GM19351 (cell line): ENCODE results near the gene UNK.

ENCODE experiments used
- ATAC-seq: cut with Tn5 transposase; IDR thresholded peaks from one replicate; pipeline ENCODE4 v1.9.1; 2021; ENCODE audit warnings: mild to moderate bottlenecking, moderate library complexity; ENCODE audit not compliant: unreplicated experiment

Gene UNK

GRCh38 chr17:75818326-75818885 is 33.8 kb downstream of the UNK start:
- ATAC-seq: no peak

GRCh38 chr17:75819116-75819515 is 34.5 kb downstream of the UNK start:
- no peak for ATAC-seq

DNA sequence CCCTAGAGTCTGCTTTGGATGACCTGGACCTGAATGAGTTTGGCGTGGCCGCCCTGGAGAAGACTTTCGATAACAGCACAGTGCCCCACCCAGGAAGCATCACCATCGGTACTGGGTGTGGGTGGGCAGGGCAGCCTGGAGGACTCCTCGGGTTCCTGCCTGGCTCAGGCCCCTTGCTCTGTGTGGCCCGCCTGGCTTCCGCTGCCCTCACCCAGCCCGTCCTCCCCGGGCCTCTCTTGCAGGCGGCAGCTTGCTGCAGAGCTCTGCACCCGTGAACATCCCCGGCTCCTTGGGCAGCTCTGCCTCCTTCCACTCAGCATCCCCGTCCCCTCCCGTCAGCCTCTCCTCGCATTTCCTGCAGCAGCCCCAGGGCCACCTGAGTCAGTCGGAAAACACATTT is 35.1 kb downstream of the UNK start:
- no peak for ATAC-seq

DNA sequence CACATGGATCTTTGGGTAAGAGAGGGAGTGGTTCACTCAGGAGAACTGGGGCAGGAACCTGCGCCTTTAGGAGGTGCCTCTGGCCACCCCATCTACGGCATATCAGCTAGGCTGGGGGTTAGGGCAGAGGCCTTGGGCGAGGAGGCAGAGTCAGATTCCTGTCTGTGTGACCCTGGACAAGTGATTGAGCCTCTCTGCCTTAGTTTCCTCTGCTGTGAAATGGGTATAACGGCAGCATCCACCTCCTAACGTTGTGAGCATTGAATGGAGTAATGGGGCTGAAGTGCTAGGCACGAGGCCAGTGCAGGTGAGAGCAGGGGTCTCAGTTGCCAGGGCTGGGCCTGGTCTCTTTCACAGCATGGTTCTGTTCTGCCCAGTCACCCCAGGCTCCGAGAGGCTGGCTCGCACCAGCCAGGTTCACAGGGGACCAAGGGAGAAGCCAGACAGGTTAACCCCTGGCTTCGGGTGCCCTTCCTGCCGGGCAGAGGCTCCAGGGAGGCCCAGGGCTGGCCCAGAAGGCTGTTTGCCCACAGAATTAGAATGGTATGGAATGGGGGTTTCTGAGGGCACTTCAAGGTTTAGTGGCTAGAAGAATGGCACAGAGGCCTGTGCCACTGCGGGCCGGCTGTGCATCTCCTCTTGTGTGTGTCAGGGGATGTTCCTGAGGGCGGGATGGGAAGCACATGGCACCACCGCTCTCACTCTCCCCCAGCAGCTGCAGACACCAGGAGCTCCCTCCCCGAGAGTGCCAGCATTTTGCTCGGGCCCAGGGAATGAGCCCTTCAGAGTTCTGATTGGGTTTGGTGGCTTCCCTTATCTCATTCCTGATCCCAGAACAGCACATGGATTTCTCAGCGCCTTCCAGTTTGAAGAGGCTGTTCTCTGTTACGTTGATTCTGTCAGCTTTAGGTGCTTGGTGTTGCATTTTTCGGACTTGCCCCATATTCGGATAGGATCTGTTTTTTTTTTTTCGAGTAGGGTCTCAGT is 35.8 kb downstream of the UNK start:
- no peak for ATAC-seq

- ATAC-seq: no peak
Observed at GRCh38 chr17:75821552-75821951, 36.9 kb downstream of the UNK start.

- ATAC-seq: no peak
Observed at GRCh38 chr17:75822119-75822799, 37.7 kb downstream of the UNK start.

- ATAC-seq: no peak
Observed at GRCh38 chr17:75822800-75823166, 38.2 kb downstream of the UNK start.

GRCh38 chr17:75823257-75824041 is 38.8 kb downstream of the UNK start:
- ATAC-seq: no peak

- ATAC-seq: no peak
Observed at GRCh38 chr17:75824050-75824552, 39.5 kb downstream of the UNK start.

- ATAC-seq: no peak
Observed at GRCh38 chr17:75824666-75825065, 40.1 kb downstream of the UNK start.

DNA sequence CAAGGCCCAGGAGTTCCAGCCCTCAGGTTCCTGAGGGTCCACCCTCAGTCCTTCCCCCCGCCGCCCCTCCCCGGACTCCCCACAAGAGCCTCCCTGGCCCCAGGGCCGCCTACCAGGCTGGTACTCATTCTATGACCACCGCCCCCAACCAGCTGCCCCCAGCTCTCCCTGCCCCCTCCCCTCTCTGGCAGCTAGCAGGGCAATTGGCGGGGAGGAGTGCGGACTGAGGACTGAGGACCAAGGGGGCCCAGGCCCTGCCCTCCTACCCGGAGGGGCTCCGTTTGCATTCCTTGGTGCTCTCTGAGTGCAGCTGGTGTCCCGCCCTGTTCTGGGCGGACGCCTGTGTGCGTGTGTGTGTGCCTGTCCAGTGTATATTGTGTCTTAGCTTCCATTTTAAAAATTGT is 40.5 kb downstream of the UNK start:
- ATAC-seq: no peak

GRCh38 chr17:75825748-75826370 is 41.3 kb downstream of the UNK start:
- no peak for ATAC-seq

DNA sequence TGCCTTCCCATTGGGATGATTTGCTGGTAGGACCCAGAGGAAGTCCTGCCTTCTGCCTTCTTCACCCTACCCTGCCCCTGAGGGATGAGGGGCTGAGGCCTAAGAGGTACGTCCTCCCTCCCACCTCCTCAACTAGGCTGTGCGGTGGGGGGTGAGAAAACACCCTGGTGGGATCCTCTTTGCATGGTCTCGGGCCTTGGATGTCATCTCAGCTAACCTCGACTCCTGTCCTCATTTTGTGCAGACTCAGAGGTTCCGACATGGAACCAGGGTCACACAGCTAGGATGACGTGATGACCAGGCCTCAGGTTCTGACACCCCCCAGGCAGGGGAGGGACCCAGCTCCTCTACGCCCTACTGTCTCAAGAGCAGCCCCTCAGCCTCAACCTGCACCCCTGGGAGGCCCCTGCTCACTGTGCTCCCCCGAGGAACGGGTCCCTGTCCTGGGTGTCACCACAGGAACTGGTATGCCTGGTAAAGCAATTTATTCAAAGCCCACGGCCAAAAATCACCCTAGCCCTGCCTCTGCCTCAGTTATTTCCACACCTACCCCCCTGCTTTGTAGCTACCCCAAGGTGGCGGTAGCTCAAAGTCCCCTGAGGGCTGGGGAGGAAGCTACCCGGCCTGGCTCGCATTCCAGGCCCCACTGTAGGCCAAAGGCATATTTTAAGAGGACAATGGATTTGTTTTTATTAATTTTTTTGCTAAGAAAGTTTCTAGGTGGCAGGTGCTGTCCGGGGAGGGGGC is 42.1 kb downstream of the UNK start:
- no peak for ATAC-seq

GRCh38 chr17:75827308-75828075 is 42.9 kb downstream of the UNK start:
- no peak for ATAC-seq

DNA sequence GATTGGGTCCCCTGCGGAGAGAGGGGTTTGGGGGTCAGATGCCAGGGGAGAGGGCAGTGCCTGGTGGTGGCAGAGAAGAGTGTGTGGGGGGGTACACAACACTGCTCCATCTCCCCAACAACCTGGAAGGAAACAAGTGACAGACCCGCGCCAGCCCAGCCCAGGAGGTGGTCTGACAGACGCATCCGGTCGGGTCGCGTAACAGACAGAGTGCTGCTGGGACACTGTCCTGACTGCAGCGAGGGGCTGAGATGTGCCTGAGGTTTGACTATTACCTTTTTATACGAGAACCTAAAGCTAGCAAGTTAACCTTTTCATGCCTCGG is 43.4 kb downstream of the UNK start:
- ATAC-seq: no peak

DNA sequence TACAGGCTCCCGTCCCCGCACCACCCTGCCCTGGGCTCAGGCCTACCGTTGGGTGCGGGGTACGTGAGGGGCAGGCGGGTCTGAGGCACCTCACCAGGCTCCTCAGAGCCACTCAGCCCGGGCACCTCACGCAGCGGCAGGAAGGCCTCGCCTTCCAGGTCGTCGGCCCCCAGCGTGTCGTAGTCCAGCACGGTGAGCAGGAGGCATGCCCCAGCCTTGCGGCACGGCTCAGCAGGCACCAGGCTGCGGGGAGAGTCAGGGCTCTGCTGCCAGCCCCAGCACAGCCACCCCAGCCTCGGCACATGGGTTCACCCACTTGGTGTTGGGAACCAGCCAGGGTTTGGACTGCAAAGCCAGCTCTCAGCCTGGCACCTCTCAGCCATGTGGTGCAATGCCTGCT is 44.1 kb downstream of the UNK start:
- ATAC-seq: no peak

GRCh38 chr17:75829747-75830146 is 45.1 kb downstream of the UNK start:
- ATAC-seq: no peak

DNA sequence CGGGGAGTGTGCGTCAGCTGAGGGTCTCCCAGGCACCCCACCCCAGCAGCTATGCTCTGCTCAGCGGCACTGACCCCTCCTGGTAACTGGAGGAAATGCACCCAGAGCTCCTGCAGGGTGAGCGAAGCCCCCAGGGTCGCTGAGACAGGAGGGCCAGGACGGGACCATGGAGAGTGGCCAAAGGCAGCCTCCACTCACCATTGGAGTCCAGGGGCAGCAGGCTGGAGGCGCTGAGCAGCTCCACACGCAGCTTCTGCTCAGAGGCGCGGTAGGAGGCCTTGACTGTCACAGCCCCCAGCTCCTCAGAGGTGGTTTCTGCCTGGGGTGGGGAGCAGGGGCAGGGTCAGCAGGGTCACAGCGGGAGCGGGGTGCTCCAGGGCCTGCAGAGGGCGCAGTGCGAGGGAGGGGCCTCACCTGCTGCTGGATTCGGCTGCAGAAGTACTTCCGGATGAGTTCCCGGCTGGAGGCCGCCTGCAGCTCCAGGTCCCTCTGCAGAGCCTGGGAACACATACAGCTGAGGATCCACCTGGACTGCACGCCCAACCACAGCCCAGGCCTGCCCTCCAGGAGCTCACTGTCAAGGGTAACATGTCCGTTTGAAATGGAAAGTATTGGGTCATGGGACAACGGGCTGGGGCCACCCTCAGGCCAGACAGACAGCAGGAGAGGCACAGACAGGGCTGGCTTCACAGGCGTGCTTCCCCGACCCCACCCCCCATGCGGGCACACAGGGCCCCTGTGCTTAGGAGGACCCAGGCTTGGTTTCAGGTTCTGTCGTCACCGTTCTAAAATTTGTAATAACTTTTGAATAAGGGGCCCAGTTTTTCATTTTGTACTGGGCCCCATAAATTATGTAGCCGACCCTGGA is 45.8 kb downstream of the UNK start:
- no peak for ATAC-seq
